ENCODE results near the gene RGR.
"Not testable (repeated sequence)": the region's sequence is repeated elsewhere in the genome, so short reads cannot be mapped to it uniquely, and the experiment has no call there.

The RGR gene

GRCh38 chr10:84261236-84261915, 16.5 kb downstream of the RGR start:
- DNase-seq, result no peak

- no peak for DNase-seq
Measured at GRCh38 chr10:84262190-84262956, 17.5 kb downstream of the RGR start.

GRCh38 chr10:84263716-84264115, 18.9 kb downstream of the RGR start:
- DNase-seq, result no peak

GRCh38 chr10:84264611-84265141, 19.8 kb downstream of the RGR start:
- DNase-seq, result peak; percentile 63 to 67

- DNase-seq, result no peak
Measured at GRCh38 chr10:84265418-84265817, 20.6 kb downstream of the RGR start.

- peak; percentile 48 to 55 for DNase-seq
Measured at GRCh38 chr10:84267503-84268126, 22.8 kb downstream of the RGR start.

- DNase-seq, result no peak
Measured at GRCh38 chr10:84269162-84269561, 24.3 kb downstream of the RGR start.

GRCh38 chr10:84269773-84270172, 24.9 kb downstream of the RGR start:
- no peak for DNase-seq

GRCh38 chr10:84270708-84271107, 25.9 kb downstream of the RGR start:
- no peak for DNase-seq

GRCh38 chr10:84279876-84280475, 35.1 kb downstream of the RGR start:
- not testable (repeated sequence) for DNase-seq

GRCh38 chr10:84286695-84287094, 41.8 kb downstream of the RGR start:
- DNase-seq, result no peak

- no peak for DNase-seq
Measured at GRCh38 chr10:84288151-84288550, 43.3 kb downstream of the RGR start.

- DNase-seq, result no peak
Measured at GRCh38 chr10:84289521-84290200, 44.8 kb downstream of the RGR start.

- no peak for DNase-seq
Measured at GRCh38 chr10:84290235-84290634, 45.4 kb downstream of the RGR start.

- DNase-seq, result no peak
Measured at GRCh38 chr10:84291384-84291783, 46.5 kb downstream of the RGR start.

- no peak for DNase-seq
Measured at GRCh38 chr10:84292502-84292901, 47.6 kb downstream of the RGR start.

- no peak for DNase-seq
Measured at GRCh38 chr10:84293171-84293570, 48.3 kb downstream of the RGR start.

- no peak for DNase-seq
Measured at GRCh38 chr10:84293574-84294016, 48.7 kb downstream of the RGR start.

- no peak for DNase-seq
Measured at GRCh38 chr10:84294766-84295447, 50.1 kb downstream of the RGR start.

GRCh38 chr10:84296091-84296981, 51.5 kb downstream of the RGR start:
- DNase-seq, result no peak

- no peak for DNase-seq
Measured at GRCh38 chr10:84298057-84298456, 53.2 kb downstream of the RGR start.
